Endothelial cell of umbilical vein (primary cell): ENCODE measurements around the gene MED12.

Experiments used
- CTCF ChIP-seq, 2 donors: IDR thresholded peaks; 1 replicate in 1 of 2; 2 replicates in 1 of 2; pipeline ENCODE4 v1.5.1; 2011; ENCODE audit warnings: low read length in 2 of 2, mild to moderate bottlenecking in 2 of 2, moderate library complexity in 2 of 2, control low read depth in 1 of 2, inconsistent platforms in 1 of 2, low read depth in 1 of 2; ENCODE audit not compliant: insufficient read depth in 1 of 2; ENCODE audit errors: extremely low read depth in 1 of 2
- GATA2 ChIP-seq: IDR thresholded peaks from 2 replicates; pipeline ENCODE4 v1.7.0; 2011; ENCODE audit warnings: low read depth, mild to moderate bottlenecking, moderate library complexity, mixed read lengths, low read length; ENCODE audit not compliant: insufficient read length, insufficient read depth
- POLR2A ChIP-seq: IDR thresholded peaks from 2 replicates; pipeline ENCODE4 v1.6.1; 2012; ENCODE audit warnings: low read depth, mild to moderate bottlenecking, control low read depth, low read length
- POLR2AphosphoS5 ChIP-seq: IDR thresholded peaks from 2 replicates; pipeline ENCODE4 v1.6.1; 2012; ENCODE audit warnings: low read depth, mild to moderate bottlenecking, control low read depth, low read length, moderate library complexity; ENCODE audit not compliant: insufficient read depth

GRCh38 chrX:71095033-71095432 lies 23.4 kb upstream of the MED12 start:
- TF ChIP-seq CTCF (IDR thresholded peaks at IDR 0.05; ENCODE audit: extremely low read depth in 1 of 2, insufficient read depth in 1 of 2, low read depth in 1 of 2, low read length in 2 of 2) (no peak), POLR2A (no peak), POLR2AphosphoS5 (no peak), GATA2 (no peak)
